ENCODE results near the gene PCDHA2. TPM values are rescaled to one million over a fixed set of nuclear protein-coding genes. Genes with fewer than 3 reads are reported as not detected.

PCDHA2 gene
- total and polyA plus RNA-seq, 2 donors (not counting 3 experiments of a cell fraction or from before 2014, with no cell fraction given): not detected

DNA sequence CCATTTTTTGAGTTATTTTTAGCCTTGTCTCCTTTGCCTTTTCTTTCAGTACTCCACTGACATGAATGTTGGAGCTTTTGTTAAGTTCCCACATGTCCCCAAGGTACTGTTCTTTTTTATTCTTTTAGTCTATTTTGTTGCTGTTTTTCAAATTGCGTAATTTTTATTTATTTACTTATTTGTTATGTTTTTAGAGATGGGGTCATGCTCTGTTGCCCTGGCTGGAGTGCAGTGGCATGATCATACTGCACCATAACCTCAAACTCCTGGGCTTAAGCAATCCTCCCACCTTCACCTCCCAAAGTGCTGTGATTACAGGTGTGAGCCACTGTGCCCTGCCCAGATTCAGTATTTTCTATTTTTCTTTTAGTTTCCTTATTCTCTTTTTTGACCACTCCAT lies 14.1 kb upstream of the PCDHA2 start:
- no peaks in the 10 kb centered on the region for H3K4me1 ChIP-seq (ENCODE audit: control insufficient read depth, extremely low read depth, insufficient read depth, low read length)
- H3K4me3 ChIP-seq (replicated peaks in 1 of 3; ENCODE audit: insufficient read depth in 1 of 3, low read depth in 1 of 3, low read length in 3 of 3): no peak overlapping the region
- ChIA-PET CTCF (no interaction called here), POLR2A (no interaction called here)
- no peaks in the 10 kb centered on the region for H3K79me2 ChIP-seq (ENCODE audit: control insufficient read depth, insufficient read depth, low read length)
- no TSS peak for BruUV-seq (replicated peaks)
- TF ChIP-seq JUN (IDR thresholded peaks at IDR 0.05; ENCODE audit: borderline replicate concordance, insufficient read depth, insufficient read length, low read depth) (no peak), POLR2A (IDR thresholded peaks at IDR 0.05; ENCODE audit: low read depth, low read length) (no peak), GATA2 (IDR thresholded peaks at IDR 0.05; ENCODE audit: insufficient read depth, insufficient read length, low read depth, low read length) (no peak), MYC (IDR thresholded peaks at IDR 0.05; ENCODE audit: low read depth, low read length) (no peak), POLR2AphosphoS5 (IDR thresholded peaks at IDR 0.05; ENCODE audit: insufficient read depth, low read depth, low read length) (no peak), EZH2 (IDR thresholded peaks at IDR 0.05; ENCODE audit: borderline replicate concordance, low read depth, low read length, severe bottlenecking) (no peak)
- TF ChIP-seq, protein P1, sequence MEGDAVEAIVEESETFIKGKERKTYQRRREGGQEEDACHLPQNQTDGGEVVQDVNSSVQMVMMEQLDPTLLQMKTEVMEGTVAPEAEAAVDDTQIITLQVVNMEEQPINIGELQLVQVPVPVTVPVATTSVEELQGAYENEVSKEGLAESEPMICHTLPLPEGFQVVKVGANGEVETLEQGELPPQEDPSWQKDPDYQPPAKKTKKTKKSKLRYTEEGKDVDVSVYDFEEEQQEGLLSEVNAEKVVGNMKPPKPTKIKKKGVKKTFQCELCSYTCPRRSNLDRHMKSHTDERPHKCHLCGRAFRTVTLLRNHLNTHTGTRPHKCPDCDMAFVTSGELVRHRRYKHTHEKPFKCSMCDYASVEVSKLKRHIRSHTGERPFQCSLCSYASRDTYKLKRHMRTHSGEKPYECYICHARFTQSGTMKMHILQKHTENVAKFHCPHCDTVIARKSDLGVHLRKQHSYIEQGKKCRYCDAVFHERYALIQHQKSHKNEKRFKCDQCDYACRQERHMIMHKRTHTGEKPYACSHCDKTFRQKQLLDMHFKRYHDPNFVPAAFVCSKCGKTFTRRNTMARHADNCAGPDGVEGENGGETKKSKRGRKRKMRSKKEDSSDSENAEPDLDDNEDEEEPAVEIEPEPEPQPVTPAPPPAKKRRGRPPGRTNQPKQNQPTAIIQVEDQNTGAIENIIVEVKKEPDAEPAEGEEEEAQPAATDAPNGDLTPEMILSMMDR (IDR thresholded peaks at IDR 0.05; ENCODE audit: extremely low read depth in 1 of 2, insufficient read depth in 1 of 2, low read depth in 1 of 2, low read length in 2 of 2): no peak
- TF ChIP-seq, protein P2, sequence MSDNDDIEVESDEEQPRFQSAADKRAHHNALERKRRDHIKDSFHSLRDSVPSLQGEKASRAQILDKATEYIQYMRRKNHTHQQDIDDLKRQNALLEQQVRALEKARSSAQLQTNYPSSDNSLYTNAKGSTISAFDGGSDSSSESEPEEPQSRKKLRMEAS (IDR thresholded peaks at IDR 0.05; ENCODE audit: insufficient read depth, insufficient read length): no peak
- dilution Hi-C loops (cut with MboI; ENCODE audit: extremely low pct_ligation_motif_present, low sequenced_read_pairs): no loop called here
- H3K4me2 ChIP-seq (ENCODE audit: insufficient read depth, low read length): no peak overlapping the region
- H3K36me3 ChIP-seq (ENCODE audit: control insufficient read depth in 2 of 2, extremely low read depth in 1 of 2, insufficient read depth in 2 of 2, low read length in 2 of 2): no peaks in the 10 kb centered on the region
- FAIRE-seq (no peak), DNase-seq (ENCODE audit: low read depth, low spot score) (no peak)
- H3K9me3 ChIP-seq (replicated peaks; ENCODE audit: control insufficient read depth, insufficient read depth, low read length): peaks cover 2% of the 10 kb centered on the region
- intact Hi-C loops (cut with micrococcal nuclease): no loop called here
- H3K27ac ChIP-seq (ENCODE audit: insufficient read depth, low read depth, low read length): no peak overlapping the region
- H4K20me1 ChIP-seq (replicated peaks; ENCODE audit: control insufficient read depth, extremely low read depth, insufficient read depth, low read length): no peaks in the 10 kb centered on the region
- H3K27me3 ChIP-seq (ENCODE audit: control insufficient read depth in 2 of 2, insufficient read depth in 2 of 2, low read length in 2 of 2): no peaks in the 10 kb centered on the region
- no peak overlapping the region for H3K9ac ChIP-seq (replicated peaks; ENCODE audit: extremely low read depth, insufficient read depth, low read length)
- no peaks in the 10 kb centered on the region for H3K9me1 ChIP-seq (replicated peaks; ENCODE audit: control insufficient read depth, extremely low read depth, insufficient read depth, low read length)
- no peak overlapping the region for H2AFZ ChIP-seq (ENCODE audit: low read depth, low read length)

All from endothelial cell of umbilical vein (primary cell).